Astrocyte of the spinal cord (primary cell): Measurements from ENCODE around the gene IL32.

Experiments used
- DNase-seq: peaks from one replicate; pipeline ENCODE4 v3.0.0; 2011; ENCODE audit warnings: low read depth, low spot score
- H3K4me3 ChIP-seq: 2 replicates; pipeline ENCODE4 v1.5.1; 2011; ENCODE audit warnings: low read depth, mild to moderate bottlenecking, low read length, moderate library complexity
- CTCF ChIP-seq: IDR thresholded peaks from 2 replicates; pipeline ENCODE4 v1.5.1; 2012; ENCODE audit warnings: low read depth, mild to moderate bottlenecking, low read length, inconsistent platforms
- in situ Hi-C: cut with HindIII; loops from 2 replicates; pipeline ENCODE4 v1.10.0; 2017; ENCODE audit warnings: low sequenced_read_pairs

Gene IL32

GRCh38 chr16:3101841-3102470 lies 36.5 kb downstream of the IL32 start:
- no peak for DNase-seq
- TF ChIP-seq CTCF = no peak
- no peak overlapping the region for H3K4me3 ChIP-seq
- in situ Hi-C loops = no loop called here

GRCh38 chr16:3106205-3106928 lies 40.9 kb downstream of the IL32 start:
- in situ Hi-C loops = no loop called here
- H3K4me3 ChIP-seq = peak overlapping the region; percentile 64
- no peak for TF ChIP-seq CTCF
- peak; percentile 90 for DNase-seq

GRCh38 chr16:3112058-3112880 lies 46.8 kb downstream of the IL32 start, which contains the start of gene ZNF205:
Gene ZNF205, plus strand, starts transcription at chr16:3112586. Its CDS starts 845 bp downstream, at chr16:3113431.
- in situ Hi-C loops = no loop called here
- TF ChIP-seq CTCF = no peak
- peak; percentile 71 for DNase-seq
- H3K4me3 ChIP-seq = peak within 1 kb of the TSS; percentile 92

GRCh38 chr16:3112881-3113574 lies 47.6 kb downstream of the IL32 start:
- peak overlapping the region; percentile 92 for H3K4me3 ChIP-seq
- in situ Hi-C loops = no loop called here
- no peak for DNase-seq
- TF ChIP-seq CTCF = no peak

- in situ Hi-C loops = no loop called here
- peak overlapping the region; percentile 92 for H3K4me3 ChIP-seq
- TF ChIP-seq CTCF = no peak
- DNase-seq = no peak
These were observed 48.5 kb downstream of the IL32 start for GRCh38 chr16:3113765-3114479.
